Calu3 (cell line): ENCODE data around the gene KRT86. TPM values are rescaled to one million over a fixed set of nuclear protein-coding genes. Genes with fewer than 3 reads are reported as not detected.
A peak's percentile ranks its signal among the peaks of the same experiment; 100 is the strongest.

ENCODE experiments used
- BruUV-seq: library from RNA; stranded (reverse); fragments of 400-500 nt; replicated peaks from 2 replicates; lab custom pipeline; 2021; lab: Mats Ljungman, UMichigan
- CTCF ChIA-PET: fragments of 300-600 bp; sonication (Branson Sonifier 250); formaldehyde crosslinking; loops from one replicate; lab custom pipeline; 2022; ENCODE audit warnings: antibody characterized with exemption; lab: Charles Lee
- DNase-seq: peaks from one replicate; pipeline ENCODE4 v3.0.0; 2022
- H3K27ac Mint-ChIP-seq: one replicate; pipeline ENCODE4 v1.8.0; 2022; ENCODE audit warnings: mixed read lengths; ENCODE audit not compliant: unreplicated experiment
- H3K27me3 Mint-ChIP-seq: one replicate; pipeline ENCODE4 v1.8.0; 2022; ENCODE audit warnings: mixed read lengths; ENCODE audit not compliant: unreplicated experiment
- H3K36me3 Mint-ChIP-seq: one replicate; pipeline ENCODE4 v1.8.0; 2022; ENCODE audit warnings: mild to moderate bottlenecking, moderate library complexity, mixed read lengths; ENCODE audit not compliant: insufficient read depth, unreplicated experiment
- H3K4me1 Mint-ChIP-seq: one replicate; pipeline ENCODE4 v1.8.0; 2022; ENCODE audit warnings: mild to moderate bottlenecking, low read depth, mixed read lengths; ENCODE audit not compliant: unreplicated experiment
- H3K4me3 Mint-ChIP-seq: one replicate; pipeline ENCODE4 v1.8.0; 2022; ENCODE audit warnings: mild to moderate bottlenecking, low read depth, moderate library complexity, mixed read lengths; ENCODE audit not compliant: unreplicated experiment
- H3K9me3 Mint-ChIP-seq: one replicate; pipeline ENCODE4 v1.8.0; 2022; ENCODE audit warnings: low read depth, mixed read lengths; ENCODE audit not compliant: unreplicated experiment
- CTCF ChIP-seq: fragments of 200-600 bp; IDR thresholded peaks from one replicate; pipeline ENCODE4 v1.8.0; 2022; ENCODE audit warnings: antibody characterized with exemption; ENCODE audit not compliant: unreplicated experiment
- intact Hi-C: fragments of 100-400 bp; cut with micrococcal nuclease; formaldehyde crosslinking; loops from one replicate; pipeline ENCODE4 v1.10.0; 2022; ENCODE audit not compliant: unreplicated experiment
- total RNA-seq: library from RNA; stranded (reverse); gene quantifications from 2 replicates; pipeline ENCODE4 v1.2.3, GENCODE V29; 2022

KRT86 gene
- total RNA-seq, 1 experiment from 2014 or later = 3.6 TPM

- Mint-ChIP-seq H3K9me3 (no peaks in the 10 kb centered on the region), H3K4me1 (peaks cover 23% of the 10 kb centered on the region), H3K27ac (no peak overlapping the region), H3K27me3 (no peaks in the 10 kb centered on the region), H3K4me3 (no peak overlapping the region), H3K36me3 (no peaks in the 10 kb centered on the region)
- no peak for TF ChIP-seq CTCF
- CTCF ChIA-PET = no interaction called here
- no TSS peak for BruUV-seq
- no peak for DNase-seq
- intact Hi-C loops = loop anchor here (10.0 kb wide), 1 partner anchor 79 kb away; no protein-coding TSS in a partner anchor
These were observed 49.7 kb downstream of the KRT86 start for GRCh38 chr12:52324153-52324444.

- DNase-seq = peak; percentile 86
- no TSS peak for BruUV-seq
- TF ChIP-seq CTCF = peak; percentile 86
- Mint-ChIP-seq H3K4me1 (peaks cover 23% of the 10 kb centered on the region), H3K27me3 (peaks cover 11% of the 10 kb centered on the region), H3K4me3 (no peak overlapping the region), H3K36me3 (no peaks in the 10 kb centered on the region), H3K9me3 (peaks cover 3% of the 10 kb centered on the region), H3K27ac (peak overlapping the region; percentile 64)
- intact Hi-C loops = loop anchor here (2.0 to 10.0 kb wide), 2 partner anchors 82 to 170 kb away; no protein-coding TSS in a partner anchor
- CTCF ChIA-PET = interaction anchor here (0.7 to 2.6 kb wide), 16 partner anchors 16 to 557 kb away, joined by 3 to 20 read pairs (median 4); partner anchors contain the start of gene KRT80
These were observed 52.8 kb downstream of the KRT86 start for GRCh38 chr12:52327052-52327829.

- Mint-ChIP-seq H3K36me3 (no peaks in the 10 kb centered on the region), H3K9me3 (peaks cover 3% of the 10 kb centered on the region), H3K4me1 (peaks cover 23% of the 10 kb centered on the region), H3K4me3 (no peak overlapping the region), H3K27ac (peak overlapping the region; percentile 64), H3K27me3 (peaks cover 13% of the 10 kb centered on the region)
- no peak for TF ChIP-seq CTCF
- intact Hi-C loops = loop anchor here (2.0 to 10.0 kb wide), 2 partner anchors 83 to 171 kb away; no protein-coding TSS in a partner anchor
- CTCF ChIA-PET = interaction anchor here (0.7 to 2.6 kb wide), 16 partner anchors 17 to 556 kb away, joined by 3 to 20 read pairs (median 4); partner anchors contain the start of gene KRT80
- no peak for DNase-seq
- BruUV-seq = no TSS peak
These were observed 53.5 kb downstream of the KRT86 start for GRCh38 chr12:52327830-52328500.

GRCh38 chr12:52331039-52331438 lies 56.6 kb downstream of the KRT86 start:
- no peak for DNase-seq
- no peak overlapping the region for H3K4me3 Mint-ChIP-seq
- H3K9me3 Mint-ChIP-seq = peaks cover 3% of the 10 kb centered on the region
- no peaks in the 10 kb centered on the region for H3K36me3 Mint-ChIP-seq
- H3K27me3 Mint-ChIP-seq = peaks cover 13% of the 10 kb centered on the region
- CTCF ChIA-PET = no interaction called here
- no TSS peak for BruUV-seq
- intact Hi-C loops = no loop called here
- no peak for TF ChIP-seq CTCF
- peaks cover 32% of the 10 kb centered on the region for H3K4me1 Mint-ChIP-seq
- no peak overlapping the region for H3K27ac Mint-ChIP-seq
